ENCODE measurements around the gene KRT78.

KRT78 gene, protein sequence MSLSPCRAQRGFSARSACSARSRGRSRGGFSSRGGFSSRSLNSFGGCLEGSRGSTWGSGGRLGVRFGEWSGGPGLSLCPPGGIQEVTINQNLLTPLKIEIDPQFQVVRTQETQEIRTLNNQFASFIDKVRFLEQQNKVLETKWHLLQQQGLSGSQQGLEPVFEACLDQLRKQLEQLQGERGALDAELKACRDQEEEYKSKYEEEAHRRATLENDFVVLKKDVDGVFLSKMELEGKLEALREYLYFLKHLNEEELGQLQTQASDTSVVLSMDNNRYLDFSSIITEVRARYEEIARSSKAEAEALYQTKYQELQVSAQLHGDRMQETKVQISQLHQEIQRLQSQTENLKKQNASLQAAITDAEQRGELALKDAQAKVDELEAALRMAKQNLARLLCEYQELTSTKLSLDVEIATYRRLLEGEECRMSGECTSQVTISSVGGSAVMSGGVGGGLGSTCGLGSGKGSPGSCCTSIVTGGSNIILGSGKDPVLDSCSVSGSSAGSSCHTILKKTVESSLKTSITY

DNA sequence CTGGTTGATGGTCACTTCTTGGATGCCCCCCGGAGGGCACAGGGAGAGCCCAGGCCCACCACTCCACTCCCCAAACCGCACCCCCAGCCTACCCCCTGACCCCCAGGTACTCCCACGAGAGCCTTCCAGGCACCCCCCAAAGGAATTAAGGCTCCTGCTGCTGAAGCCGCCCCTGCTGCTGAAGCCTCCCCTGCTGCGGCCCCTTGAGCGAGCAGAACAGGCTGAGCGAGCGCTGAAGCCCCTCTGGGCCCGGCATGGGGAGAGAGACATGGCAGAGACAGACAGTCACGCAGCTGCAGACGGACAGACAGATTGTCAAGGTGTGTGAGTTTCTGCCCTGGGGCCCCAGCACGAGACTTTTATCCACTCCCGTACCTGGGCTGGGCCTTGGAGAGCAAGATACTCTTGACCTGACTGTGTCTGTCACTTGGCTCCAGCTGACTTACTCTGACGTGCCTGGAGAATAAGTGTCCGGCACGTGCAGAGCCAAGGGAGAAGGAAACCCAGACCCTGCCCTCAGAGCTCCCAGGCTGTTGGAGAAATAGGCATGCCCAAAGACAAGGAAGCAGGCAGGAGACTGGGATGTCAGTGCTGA is at the start of gene KRT78:
KRT78 (minus strand) TSS at position 334 of the 595 bp plus-strand sequence; CDS start at position 270, 64 bp downstream.
- DNase-seq (ENCODE audit: low spot score): no peak
- TF ChIP-seq, protein P1, sequence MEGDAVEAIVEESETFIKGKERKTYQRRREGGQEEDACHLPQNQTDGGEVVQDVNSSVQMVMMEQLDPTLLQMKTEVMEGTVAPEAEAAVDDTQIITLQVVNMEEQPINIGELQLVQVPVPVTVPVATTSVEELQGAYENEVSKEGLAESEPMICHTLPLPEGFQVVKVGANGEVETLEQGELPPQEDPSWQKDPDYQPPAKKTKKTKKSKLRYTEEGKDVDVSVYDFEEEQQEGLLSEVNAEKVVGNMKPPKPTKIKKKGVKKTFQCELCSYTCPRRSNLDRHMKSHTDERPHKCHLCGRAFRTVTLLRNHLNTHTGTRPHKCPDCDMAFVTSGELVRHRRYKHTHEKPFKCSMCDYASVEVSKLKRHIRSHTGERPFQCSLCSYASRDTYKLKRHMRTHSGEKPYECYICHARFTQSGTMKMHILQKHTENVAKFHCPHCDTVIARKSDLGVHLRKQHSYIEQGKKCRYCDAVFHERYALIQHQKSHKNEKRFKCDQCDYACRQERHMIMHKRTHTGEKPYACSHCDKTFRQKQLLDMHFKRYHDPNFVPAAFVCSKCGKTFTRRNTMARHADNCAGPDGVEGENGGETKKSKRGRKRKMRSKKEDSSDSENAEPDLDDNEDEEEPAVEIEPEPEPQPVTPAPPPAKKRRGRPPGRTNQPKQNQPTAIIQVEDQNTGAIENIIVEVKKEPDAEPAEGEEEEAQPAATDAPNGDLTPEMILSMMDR (IDR thresholded peaks at IDR 0.05; ENCODE audit: extremely low read depth, missing control alignments): no peak

DNA sequence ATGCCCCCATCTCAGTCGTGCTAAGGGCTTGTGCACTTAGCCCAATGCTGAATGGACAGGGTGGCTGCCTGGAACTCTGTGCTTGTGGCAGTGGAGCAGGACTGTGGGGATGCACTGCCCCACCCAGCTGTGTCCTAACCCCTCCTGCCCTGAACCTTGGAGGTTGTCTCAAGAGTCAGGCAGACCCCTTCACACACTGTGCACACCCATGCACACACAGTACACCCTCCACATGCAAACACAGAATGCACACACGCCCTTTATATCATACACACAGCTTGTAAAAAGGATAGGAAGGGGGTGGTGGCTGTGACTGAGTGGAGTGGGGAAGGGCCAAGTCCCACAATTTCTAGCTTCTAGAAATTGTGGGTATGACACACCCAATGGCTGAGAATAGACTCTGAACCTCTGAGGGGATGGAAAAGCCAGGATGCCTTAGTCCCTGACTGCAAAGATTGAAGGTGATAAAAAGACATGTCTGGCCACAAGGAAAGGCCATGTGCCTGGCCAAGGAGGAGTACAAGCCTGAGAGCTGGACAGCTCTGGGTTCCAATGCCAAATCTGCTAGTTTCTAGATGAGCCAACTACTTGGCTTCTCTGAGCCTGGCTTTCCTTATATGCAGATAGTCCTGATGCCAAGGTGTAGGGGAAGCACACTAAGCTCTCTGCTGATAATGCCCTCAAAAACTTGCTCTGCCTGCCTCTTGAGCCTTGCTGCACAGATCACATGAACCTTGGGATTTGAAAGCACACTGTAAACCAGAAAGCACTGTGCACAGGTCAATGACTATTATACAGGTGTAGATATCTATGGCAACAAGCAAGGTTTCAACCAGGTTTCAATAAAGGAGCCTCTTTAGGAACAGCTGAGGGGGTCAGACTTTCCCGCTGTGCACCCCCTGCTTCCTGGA is 47.7 kb upstream of the KRT78 start:
- TF ChIP-seq, protein P1 (IDR thresholded peaks at IDR 0.05; ENCODE audit: extremely low read depth, missing control alignments): no peak
- no peak for DNase-seq (ENCODE audit: low spot score)

DNA sequence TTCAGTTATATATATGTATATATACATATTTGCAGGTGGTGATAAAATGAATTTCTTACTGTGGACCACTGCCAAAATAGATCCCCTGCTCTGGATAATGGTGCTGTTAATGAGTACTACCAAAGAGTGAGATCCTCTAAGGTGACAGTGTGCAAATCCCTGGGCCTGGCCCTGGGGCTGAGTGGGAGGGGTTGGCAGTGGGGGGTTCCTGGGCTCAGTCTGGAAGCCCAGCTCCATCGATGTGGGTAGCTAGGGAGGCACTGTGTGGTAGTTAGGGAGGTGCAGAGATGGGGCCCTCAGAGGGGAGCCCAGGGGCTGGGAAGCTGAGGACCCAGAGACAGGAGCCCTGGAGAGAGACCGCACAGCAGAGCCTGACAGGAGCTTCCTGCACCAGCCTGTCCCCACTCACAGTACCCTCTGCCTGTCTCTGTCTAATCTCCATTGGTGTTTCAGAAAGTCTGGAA is 47.0 kb upstream of the KRT78 start:
- no peak for DNase-seq (ENCODE audit: low spot score)
- TF ChIP-seq, protein P1 (IDR thresholded peaks at IDR 0.05; ENCODE audit: extremely low read depth, missing control alignments): no peak

DNA sequence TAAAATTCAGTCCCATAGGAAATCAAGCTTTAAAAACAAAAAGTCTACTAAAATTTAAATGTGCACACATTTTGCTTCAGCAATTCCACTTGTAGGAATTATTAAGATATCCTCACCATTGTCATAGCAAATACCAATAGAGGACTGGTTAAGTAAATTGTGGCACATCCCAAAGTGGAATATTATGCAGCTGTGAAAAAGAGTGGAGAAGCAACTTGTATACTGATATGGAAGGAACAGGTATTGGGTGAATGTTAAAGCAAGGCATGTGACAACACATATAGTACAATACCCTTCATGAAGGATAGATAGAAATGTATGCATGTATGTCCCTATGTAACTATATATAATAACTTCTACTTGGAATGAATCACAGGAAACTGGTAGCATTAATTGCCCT is 44.2 kb upstream of the KRT78 start:
- no peak for DNase-seq (ENCODE audit: low spot score)
- TF ChIP-seq, protein P1 (IDR thresholded peaks at IDR 0.05; ENCODE audit: extremely low read depth, missing control alignments): no peak

DNA sequence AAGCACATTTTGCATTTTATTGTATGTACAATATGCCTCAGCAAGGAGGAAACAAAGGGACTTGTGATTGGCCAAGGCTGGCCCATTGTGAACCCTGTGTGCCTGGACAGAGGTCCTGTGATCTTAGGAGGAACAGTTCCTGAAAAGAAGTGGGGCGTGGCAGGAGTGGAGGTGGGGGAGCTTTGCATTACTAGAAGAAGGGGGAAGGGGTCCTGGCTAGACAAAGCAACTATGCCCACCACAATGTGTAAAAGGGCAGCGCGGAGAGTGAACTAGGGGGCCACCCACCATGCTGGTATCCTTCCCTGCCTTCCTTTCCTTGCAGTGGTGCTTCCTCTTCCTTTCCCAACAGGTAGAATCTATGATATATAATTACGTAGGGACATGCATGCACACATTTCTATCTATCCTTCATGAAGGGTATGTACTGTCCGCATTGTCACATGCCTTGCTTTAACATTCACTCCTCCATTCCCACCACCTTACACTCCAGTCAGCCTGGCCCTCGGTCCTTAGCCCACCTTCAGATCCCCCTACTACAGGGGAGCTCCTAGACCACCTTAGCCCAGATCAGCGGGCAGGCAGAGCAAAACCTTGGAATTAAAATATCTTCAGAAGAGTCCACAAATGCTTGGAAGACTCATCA is 43.5 kb upstream of the KRT78 start:
- no peak for DNase-seq (ENCODE audit: low spot score)
- TF ChIP-seq, protein P1 (IDR thresholded peaks at IDR 0.05; ENCODE audit: extremely low read depth, missing control alignments): no peak

DNA sequence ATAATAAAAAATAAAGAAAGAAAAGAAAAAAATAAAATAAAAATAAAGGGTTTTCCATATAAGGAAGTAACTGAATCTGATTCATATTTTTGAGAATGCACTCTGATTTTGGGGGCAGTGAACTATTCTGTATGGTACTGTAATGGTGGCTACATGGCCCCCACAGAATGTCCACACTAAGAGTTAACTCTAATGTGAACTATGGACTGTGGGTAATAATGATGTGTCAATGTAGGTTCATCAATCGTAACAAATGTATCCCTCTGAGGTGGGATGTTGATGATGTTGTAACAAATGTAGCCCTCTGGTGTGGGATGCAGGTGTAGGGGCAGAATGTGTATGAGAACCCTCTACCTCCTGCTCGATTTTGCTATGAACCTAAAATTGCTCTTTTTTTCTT is 42.2 kb upstream of the KRT78 start:
- TF ChIP-seq, protein P1 (IDR thresholded peaks at IDR 0.05; ENCODE audit: extremely low read depth, missing control alignments): no peak
- no peak for DNase-seq (ENCODE audit: low spot score)
